Glutamatergic neuron (in vitro differentiated cells): Measurements from ENCODE around the gene ZFYVE28. TPM values are rescaled to one million over a fixed set of nuclear protein-coding genes. Genes with fewer than 3 reads are reported as not detected.

Experiments
- DNase-seq: peaks from one replicate; pipeline ENCODE4 v3.0.0; 2022
- H3K27ac Mint-ChIP-seq: one replicate; pipeline ENCODE4 v1.8.0; 2020; ENCODE audit warnings: mild to moderate bottlenecking, mixed read lengths, inconsistent platforms; ENCODE audit not compliant: unreplicated experiment
- H3K27me3 Mint-ChIP-seq: one replicate; pipeline ENCODE4 v1.8.0; 2020; ENCODE audit warnings: mild to moderate bottlenecking, moderate library complexity, mixed read lengths, inconsistent platforms; ENCODE audit not compliant: unreplicated experiment
- H3K36me3 Mint-ChIP-seq: one replicate; pipeline ENCODE4 v1.8.0; 2020; ENCODE audit warnings: mild to moderate bottlenecking, mixed read lengths, inconsistent platforms; ENCODE audit not compliant: unreplicated experiment
- H3K4me1 Mint-ChIP-seq: one replicate; pipeline ENCODE4 v1.8.0; 2020; ENCODE audit warnings: mild to moderate bottlenecking, low read depth, mixed read lengths, inconsistent platforms; ENCODE audit not compliant: unreplicated experiment
- H3K4me3 Mint-ChIP-seq: one replicate; pipeline ENCODE4 v1.8.0; 2020; ENCODE audit warnings: mild to moderate bottlenecking, mixed read lengths, inconsistent platforms; ENCODE audit not compliant: unreplicated experiment
- H3K9me3 Mint-ChIP-seq: one replicate; pipeline ENCODE4 v1.8.0; 2020; ENCODE audit warnings: mild to moderate bottlenecking, moderate library complexity, mixed read lengths, inconsistent platforms; ENCODE audit not compliant: unreplicated experiment
- total RNA-seq: library from RNA; stranded (reverse); fragmentation: NEBNext Ultra II Directional; extraction: Animal tissue kit (Norgen Biotek cat#: 25700); gene quantifications from one replicate; pipeline ENCODE4 v1.2.1, GENCODE V29; 2021; ENCODE audit not compliant: unreplicated experiment
- TF ChIP-seq, protein P1 (sequence below): fragments of 200-600 bp; sonication (generic); IDR thresholded peaks from one replicate; pipeline ENCODE4 v1.5.0; 2021; ENCODE audit not compliant: partially characterized antibody, unreplicated experiment

The ZFYVE28 gene
- total RNA-seq, 1 donor from 2014 or later: 4.8 TPM

DNA sequence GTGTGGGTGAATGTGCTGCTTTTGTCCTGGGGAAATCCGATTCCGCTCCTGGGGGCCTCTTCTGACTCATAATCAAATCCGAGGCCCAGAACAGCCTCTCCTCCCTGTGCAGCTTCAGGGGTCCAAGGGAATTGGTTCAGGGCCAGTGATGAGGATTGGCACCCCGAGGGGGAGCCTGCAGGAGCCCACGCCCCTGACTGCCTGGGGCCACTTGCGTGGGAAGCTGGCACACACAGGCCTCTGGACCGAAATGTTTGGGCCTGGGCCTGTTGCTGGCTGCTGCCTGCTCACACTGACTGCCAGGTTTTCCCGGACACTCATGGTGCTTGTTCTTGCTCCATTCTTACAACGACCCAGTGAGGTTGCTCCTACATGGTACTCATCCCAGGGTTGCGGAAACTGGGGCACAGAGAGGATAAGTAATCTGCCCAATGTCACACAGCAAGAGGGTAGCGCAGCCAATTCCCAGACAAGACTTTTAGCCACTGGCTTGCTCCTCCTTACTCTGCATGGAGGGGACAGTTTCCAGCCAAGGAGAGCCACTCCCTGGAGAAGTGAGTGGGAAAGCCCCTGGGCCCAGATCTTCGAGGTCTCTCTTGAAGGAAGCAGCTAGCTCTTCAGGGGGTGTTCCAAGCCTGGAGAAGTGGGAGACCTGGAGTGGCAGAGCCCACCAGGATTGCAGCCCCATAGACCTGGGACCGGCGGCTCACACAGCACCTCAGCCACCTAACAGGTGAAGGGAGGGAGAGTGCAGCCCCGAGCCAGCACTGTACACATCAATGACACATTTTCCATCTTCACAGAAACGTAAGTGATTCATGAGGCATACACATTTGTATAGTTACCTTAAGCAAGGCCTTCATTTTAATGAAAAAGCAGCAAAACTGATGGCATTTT, 20.6 kb upstream of the ZFYVE28 start:
- Mint-ChIP-seq H3K36me3 (no peaks in the 10 kb centered on the region), H3K4me3 (no peak overlapping the region), H3K9me3 (no peaks in the 10 kb centered on the region), H3K4me1 (peaks cover 2% of the 10 kb centered on the region), H3K27ac (no peak overlapping the region), H3K27me3 (peaks cover 2% of the 10 kb centered on the region)
- DNase-seq: no peak
- TF ChIP-seq, protein P1, sequence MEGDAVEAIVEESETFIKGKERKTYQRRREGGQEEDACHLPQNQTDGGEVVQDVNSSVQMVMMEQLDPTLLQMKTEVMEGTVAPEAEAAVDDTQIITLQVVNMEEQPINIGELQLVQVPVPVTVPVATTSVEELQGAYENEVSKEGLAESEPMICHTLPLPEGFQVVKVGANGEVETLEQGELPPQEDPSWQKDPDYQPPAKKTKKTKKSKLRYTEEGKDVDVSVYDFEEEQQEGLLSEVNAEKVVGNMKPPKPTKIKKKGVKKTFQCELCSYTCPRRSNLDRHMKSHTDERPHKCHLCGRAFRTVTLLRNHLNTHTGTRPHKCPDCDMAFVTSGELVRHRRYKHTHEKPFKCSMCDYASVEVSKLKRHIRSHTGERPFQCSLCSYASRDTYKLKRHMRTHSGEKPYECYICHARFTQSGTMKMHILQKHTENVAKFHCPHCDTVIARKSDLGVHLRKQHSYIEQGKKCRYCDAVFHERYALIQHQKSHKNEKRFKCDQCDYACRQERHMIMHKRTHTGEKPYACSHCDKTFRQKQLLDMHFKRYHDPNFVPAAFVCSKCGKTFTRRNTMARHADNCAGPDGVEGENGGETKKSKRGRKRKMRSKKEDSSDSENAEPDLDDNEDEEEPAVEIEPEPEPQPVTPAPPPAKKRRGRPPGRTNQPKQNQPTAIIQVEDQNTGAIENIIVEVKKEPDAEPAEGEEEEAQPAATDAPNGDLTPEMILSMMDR: no peak

DNA sequence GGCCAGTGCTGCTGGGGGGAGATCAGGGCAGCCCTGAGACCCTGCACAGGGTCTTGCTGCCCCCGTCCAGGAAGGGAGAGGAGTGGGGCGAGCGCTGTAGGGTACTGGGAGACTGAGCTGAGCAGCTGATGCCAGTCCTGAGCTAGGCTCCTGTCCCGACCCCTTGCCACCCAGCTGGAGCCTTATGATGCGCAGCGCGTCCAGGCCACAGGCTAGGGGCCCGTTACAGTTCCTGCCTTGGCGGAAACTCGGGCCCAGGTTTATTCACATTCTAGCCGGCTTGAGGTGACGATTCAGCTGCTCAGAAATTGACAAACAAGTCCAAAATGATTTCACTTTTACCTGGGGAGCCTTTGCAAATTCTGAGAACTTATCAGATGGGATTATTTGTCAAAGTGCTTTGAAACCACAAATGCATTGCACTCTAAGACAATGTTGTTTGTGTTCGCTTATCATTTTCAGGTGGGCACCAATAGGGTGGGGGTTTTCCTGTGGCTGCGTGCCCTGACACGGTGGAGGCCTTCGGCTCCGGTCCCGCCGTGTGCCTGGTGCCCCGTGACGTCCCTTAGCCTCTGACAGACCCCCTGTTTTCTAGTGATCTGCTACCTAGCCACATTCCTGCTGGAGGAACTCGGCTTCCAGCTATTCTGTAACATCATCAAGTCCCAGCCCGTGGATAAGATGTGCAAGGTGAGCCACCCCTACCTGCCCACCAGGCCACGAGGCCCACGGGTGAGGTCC, 19.2 kb upstream of the ZFYVE28 start:
- no peak overlapping the region for H3K27ac Mint-ChIP-seq
- no peaks in the 10 kb centered on the region for H3K9me3 Mint-ChIP-seq

DNA sequence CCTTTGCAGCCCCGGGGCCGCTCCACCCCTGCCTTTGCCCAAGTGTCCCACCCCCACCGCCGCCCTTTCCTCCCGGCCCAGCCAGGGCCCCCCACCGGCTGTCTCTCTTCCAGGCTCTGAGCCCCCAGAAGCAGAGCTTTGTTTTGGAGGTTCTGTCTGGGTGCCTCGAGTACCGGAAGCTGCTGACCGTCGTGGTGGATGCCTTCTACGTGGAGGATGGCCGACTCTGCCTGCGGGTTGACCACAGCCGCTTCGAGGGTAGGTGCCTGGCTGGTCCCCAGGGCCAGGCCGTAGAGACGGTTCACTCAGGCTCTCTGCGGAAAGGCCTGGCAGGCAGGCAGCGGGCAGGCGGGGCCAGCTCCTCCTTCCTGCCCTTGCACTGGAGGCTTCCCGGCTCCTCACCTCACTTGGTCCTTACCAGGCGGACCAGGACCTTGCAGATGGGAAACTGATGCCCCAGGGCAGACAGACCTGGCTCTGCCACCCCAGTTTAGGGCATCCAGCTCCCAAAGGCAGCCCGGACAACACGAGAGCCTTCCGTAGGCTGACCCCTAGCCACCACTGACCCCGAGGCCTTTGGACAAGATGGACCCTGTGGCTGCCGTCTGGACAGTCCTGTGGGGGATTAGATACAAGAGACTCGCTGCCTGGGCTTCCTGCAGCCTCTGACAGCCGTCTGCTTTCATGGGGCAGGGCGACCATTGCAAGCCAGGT, 18.5 kb upstream of the ZFYVE28 start:
- peaks cover 7% of the 10 kb centered on the region for H3K4me1 Mint-ChIP-seq
- DNase-seq: no peak
- H3K9me3 Mint-ChIP-seq: no peaks in the 10 kb centered on the region
- no peak overlapping the region for H3K4me3 Mint-ChIP-seq
- H3K27ac Mint-ChIP-seq: no peak overlapping the region
- no peaks in the 10 kb centered on the region for H3K36me3 Mint-ChIP-seq
- TF ChIP-seq, protein P1: no peak
- H3K27me3 Mint-ChIP-seq: peaks cover 2% of the 10 kb centered on the region

More for the DNA sequence above, 19.2 kb upstream of the ZFYVE28 start:
- Mint-ChIP-seq H3K27me3 (peaks cover 2% of the 10 kb centered on the region), H3K4me3 (no peak overlapping the region), H3K36me3 (no peaks in the 10 kb centered on the region), H3K4me1 (peaks cover 7% of the 10 kb centered on the region)
- DNase-seq: no peak
- TF ChIP-seq, protein P1: no peak

DNA sequence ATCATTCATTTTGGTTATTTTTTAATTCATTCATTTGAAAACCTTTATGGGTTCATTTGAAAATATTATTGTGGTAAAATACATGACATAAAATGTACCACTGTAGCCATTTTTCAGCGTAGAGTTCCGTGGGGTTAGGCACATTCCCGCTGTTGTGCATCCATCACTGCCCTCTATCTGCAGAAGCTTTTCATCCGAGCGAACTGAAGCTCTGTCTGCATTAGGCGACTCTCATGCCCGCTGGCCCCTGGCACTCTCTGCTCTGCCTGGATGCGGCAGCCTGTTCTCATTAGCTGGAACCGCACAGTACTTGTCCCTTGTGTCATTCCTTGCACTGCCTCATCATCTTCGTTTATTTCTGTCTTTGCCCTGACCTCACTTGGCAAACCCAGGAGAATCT, 17.9 kb upstream of the ZFYVE28 start:
- H3K27ac Mint-ChIP-seq: no peak overlapping the region

More for the DNA sequence above, 17.9 kb upstream of the ZFYVE28 start:
- Mint-ChIP-seq H3K27me3 (peaks cover 2% of the 10 kb centered on the region), H3K4me1 (peaks cover 7% of the 10 kb centered on the region), H3K4me3 (no peak overlapping the region), H3K9me3 (no peaks in the 10 kb centered on the region), H3K36me3 (no peaks in the 10 kb centered on the region)
- DNase-seq: no peak
- TF ChIP-seq, protein P1: no peak
